ENCODE results near the gene HOOK1. TPM values are rescaled to one million over a fixed set of nuclear protein-coding genes. Genes with fewer than 3 reads are reported as not detected.
A peak's percentile ranks its signal among the peaks of the same experiment; 100 is the strongest.

Gene HOOK1
- total RNA-seq, 2 donors from 2014 or later, result 19.9 to 23.7 TPM

- peaks cover 6% of the 10 kb centered on the region for H3K27me3 Mint-ChIP-seq (ENCODE audit: insufficient read depth)
- no peak overlapping the region for H3K4me3 ChIP-seq (ENCODE audit: low read length)
- H3K9me3 ChIP-seq (ENCODE audit: control insufficient read depth, low read length), result no peaks in the 10 kb centered on the region
- no peak overlapping the region for H3K27ac Mint-ChIP-seq
- H3K9ac ChIP-seq (ENCODE audit: extremely low read depth, low read length, poor library complexity, severe bottlenecking), result no peak overlapping the region
- H3K27ac ChIP-seq (ENCODE audit: low read depth, low read length), result no peak overlapping the region
- no peaks in the 10 kb centered on the region for H3K36me3 ChIP-seq (ENCODE audit: control insufficient read depth, insufficient read depth, low read length)
- H3K9me3 Mint-ChIP-seq, result no peaks in the 10 kb centered on the region
- no peak overlapping the region for H3K4me3 Mint-ChIP-seq
- peaks cover 4% of the 10 kb centered on the region for H3K4me1 Mint-ChIP-seq
- DNase-seq, result no peak
- peaks cover 3% of the 10 kb centered on the region for H3K4me1 ChIP-seq (ENCODE audit: control insufficient read depth, insufficient read depth, low read length)
- no peaks in the 10 kb centered on the region for H3K36me3 Mint-ChIP-seq (ENCODE audit: low read depth)
- TF ChIP-seq, protein P1, sequence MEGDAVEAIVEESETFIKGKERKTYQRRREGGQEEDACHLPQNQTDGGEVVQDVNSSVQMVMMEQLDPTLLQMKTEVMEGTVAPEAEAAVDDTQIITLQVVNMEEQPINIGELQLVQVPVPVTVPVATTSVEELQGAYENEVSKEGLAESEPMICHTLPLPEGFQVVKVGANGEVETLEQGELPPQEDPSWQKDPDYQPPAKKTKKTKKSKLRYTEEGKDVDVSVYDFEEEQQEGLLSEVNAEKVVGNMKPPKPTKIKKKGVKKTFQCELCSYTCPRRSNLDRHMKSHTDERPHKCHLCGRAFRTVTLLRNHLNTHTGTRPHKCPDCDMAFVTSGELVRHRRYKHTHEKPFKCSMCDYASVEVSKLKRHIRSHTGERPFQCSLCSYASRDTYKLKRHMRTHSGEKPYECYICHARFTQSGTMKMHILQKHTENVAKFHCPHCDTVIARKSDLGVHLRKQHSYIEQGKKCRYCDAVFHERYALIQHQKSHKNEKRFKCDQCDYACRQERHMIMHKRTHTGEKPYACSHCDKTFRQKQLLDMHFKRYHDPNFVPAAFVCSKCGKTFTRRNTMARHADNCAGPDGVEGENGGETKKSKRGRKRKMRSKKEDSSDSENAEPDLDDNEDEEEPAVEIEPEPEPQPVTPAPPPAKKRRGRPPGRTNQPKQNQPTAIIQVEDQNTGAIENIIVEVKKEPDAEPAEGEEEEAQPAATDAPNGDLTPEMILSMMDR (conservative IDR thresholded peaks at IDR 0.05), result no peak
- peaks cover 12% of the 10 kb centered on the region for H3K27me3 ChIP-seq (ENCODE audit: control insufficient read depth, insufficient read depth, low read length, poor library complexity, severe bottlenecking)
Observed at GRCh38 chr1:59805554-59805953, 9.2 kb upstream of the HOOK1 start.

DNA sequence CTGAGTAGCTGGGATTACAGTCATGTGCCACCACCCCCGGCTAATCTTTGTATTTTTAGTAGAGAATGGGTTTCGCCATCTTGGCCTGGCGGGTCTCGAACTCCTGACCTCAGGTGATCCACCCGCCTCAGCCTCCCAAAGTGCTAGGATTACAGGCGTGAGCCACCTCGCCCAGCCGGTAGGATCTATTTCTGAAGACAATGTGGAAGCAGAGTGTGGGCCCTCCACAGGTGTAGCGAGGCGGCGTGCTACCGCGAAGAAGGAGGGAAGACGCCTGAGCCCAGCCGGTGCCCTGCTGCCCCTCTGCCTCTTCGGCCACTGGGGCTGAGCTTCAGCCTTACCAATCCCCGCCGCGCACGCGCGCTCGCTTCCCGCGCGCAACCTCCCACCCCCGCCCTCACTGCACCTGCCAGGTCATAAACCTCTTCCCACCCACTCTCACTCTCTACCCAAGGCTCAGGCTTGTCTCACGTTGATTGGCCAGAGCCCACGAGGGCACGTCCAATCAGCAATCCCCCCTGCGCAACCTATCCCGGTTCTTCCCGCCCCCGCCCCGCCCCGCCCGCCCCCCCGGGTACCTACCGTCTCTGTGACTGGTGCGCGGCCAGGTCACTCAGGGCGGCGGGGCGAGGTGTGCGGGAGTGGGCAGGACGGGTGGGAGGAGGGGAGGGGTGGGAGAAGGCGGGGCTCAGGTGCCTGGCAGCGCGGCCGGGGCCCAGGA lies 409 bp upstream of the HOOK1 start:
- Mint-ChIP-seq H3K4me3 (no peak overlapping the region), H3K36me3 (ENCODE audit: low read depth) (no peaks in the 10 kb centered on the region), H3K27me3 (ENCODE audit: insufficient read depth) (no peaks in the 10 kb centered on the region), H3K4me1 (peaks cover 6% of the 10 kb centered on the region), H3K9me3 (no peaks in the 10 kb centered on the region), H3K27ac (peak overlapping the region; percentile 22)
- peaks cover 11% of the 10 kb centered on the region for H3K4me1 ChIP-seq (ENCODE audit: control insufficient read depth, insufficient read depth, low read length)
- H3K9ac ChIP-seq (ENCODE audit: extremely low read depth, low read length, poor library complexity, severe bottlenecking), result no peak overlapping the region
- TF ChIP-seq, protein P1 (conservative IDR thresholded peaks at IDR 0.05), result no peak
- WGBS, 2 experiments (ENCODE audit: insufficient coverage in 1 of 2, insufficient read length in 1 of 2), result 12 to 30% methylated on average over 11 to 50 of the region's 50 CpGs
- H3K4me3 ChIP-seq (ENCODE audit: low read length), result peak overlapping the region; percentile 77
- H3K27ac ChIP-seq (ENCODE audit: low read depth, low read length), result no peak overlapping the region
- no peaks in the 10 kb centered on the region for H3K9me3 ChIP-seq (ENCODE audit: control insufficient read depth, low read length)
- no peaks in the 10 kb centered on the region for H3K36me3 ChIP-seq (ENCODE audit: control insufficient read depth, insufficient read depth, low read length)
- H3K27me3 ChIP-seq (ENCODE audit: control insufficient read depth, insufficient read depth, low read length, poor library complexity, severe bottlenecking), result peaks cover 14% of the 10 kb centered on the region
- peak; percentile 98 for DNase-seq

- Mint-ChIP-seq H3K4me1 (peaks cover under 1% of the 10 kb centered on the region), H3K27me3 (ENCODE audit: insufficient read depth) (no peaks in the 10 kb centered on the region), H3K4me3 (no peak overlapping the region), H3K36me3 (ENCODE audit: low read depth) (no peaks in the 10 kb centered on the region), H3K9me3 (no peaks in the 10 kb centered on the region), H3K27ac (no peak overlapping the region)
- H3K36me3 ChIP-seq (ENCODE audit: control insufficient read depth, insufficient read depth, low read length), result no peaks in the 10 kb centered on the region
- H3K4me1 ChIP-seq (ENCODE audit: control insufficient read depth, insufficient read depth, low read length), result peaks cover 6% of the 10 kb centered on the region
- H3K27ac ChIP-seq (ENCODE audit: low read depth, low read length), result no peak overlapping the region
- WGBS, 2 experiments (ENCODE audit: insufficient coverage in 1 of 2, insufficient read length in 1 of 2), result 77 to 86% methylated on average over 2 to 3 of the region's 3 CpGs
- TF ChIP-seq, protein P1 (conservative IDR thresholded peaks at IDR 0.05), result no peak
- H3K4me3 ChIP-seq (ENCODE audit: low read length), result peak overlapping the region; percentile 77
- peaks cover 11% of the 10 kb centered on the region for H3K27me3 ChIP-seq (ENCODE audit: control insufficient read depth, insufficient read depth, low read length, poor library complexity, severe bottlenecking)
- no peak for DNase-seq
- no peak overlapping the region for H3K9ac ChIP-seq (ENCODE audit: extremely low read depth, low read length, poor library complexity, severe bottlenecking)
- H3K9me3 ChIP-seq (ENCODE audit: control insufficient read depth, low read length), result no peaks in the 10 kb centered on the region
Observed at GRCh38 chr1:59815892-59816291, 1.1 kb downstream of the HOOK1 start.
